HepG2 (cell line): Measurements from ENCODE around the gene PNMA6F. TPM values are rescaled to one million over a fixed set of nuclear protein-coding genes. Genes with fewer than 3 reads are reported as not detected.

Experiments used
- ATAC-seq: fragments of 200-7000 bp; cut with Tn5 transposase; 3 replicates; pipeline ENCODE4 v1.9.1; 2020; ENCODE audit warnings: mild to moderate bottlenecking, moderate library complexity
- BruUV-seq: library from RNA; stranded (reverse); fragments of 400-500 nt; replicated peaks from 2 replicates; lab custom pipeline; 2021; lab: Mats Ljungman, UMichigan
- CTCF ChIA-PET: fragments of 300-600 bp; formaldehyde crosslinking; extraction: SDS; loops from one replicate; lab custom pipeline; 2021; ENCODE audit warnings: low total read pairs, inconsistent platforms, low intra/inter-chr PET ratio; lab: Yijun Ruan, JAX
- POLR2A ChIA-PET: fragments of 350-600 bp; sonication (Branson Sonifier 250); formaldehyde crosslinking; loops from one replicate; lab custom pipeline; 2020; ENCODE audit warnings: antibody characterized with exemption, inconsistent platforms; lab: Yijun Ruan, JAX
- DNase-seq: peaks from one replicate; pipeline ENCODE4 v3.0.0-alpha.2; 2015; ENCODE audit warnings: low spot score
- FAIRE-seq: peaks from 3 replicates; lab custom pipeline; 2011; peaks lifted over from hg19 to GRCh38; lab: Jason Lieb, UNC
- H2AFZ ChIP-seq: one replicate; pipeline ENCODE4 v1.6.1; 2011; ENCODE audit warnings: low read length, inconsistent platforms
- H3K27ac ChIP-seq: fragments of 300-600 bp; 3 replicates; pipeline ENCODE4 v1.8.0; 2011; ENCODE audit warnings: mixed run types, mild to moderate bottlenecking, mixed read lengths, low read length, inconsistent platforms; ENCODE audit not compliant: insufficient read depth; ENCODE audit errors: extremely low read length
- H3K27me3 ChIP-seq, 2 experiments: fragments of 200-600 bp in 1 of 2; 2 replicates in 1 of 2; 3 replicates in 1 of 2; pipeline versions ENCODE4 v1.6.0 to v1.8.0; 2011; ENCODE audit warnings: low read length in 2 of 2, mild to moderate bottlenecking in 2 of 2, moderate library complexity in 2 of 2, inconsistent platforms in 1 of 2; ENCODE audit not compliant: insufficient read depth in 2 of 2, control insufficient read depth in 1 of 2
- H3K36me3 ChIP-seq, 2 experiments: fragments of 200-600 bp in 1 of 2; replicated peaks in 1 of 2; 2 replicates in 1 of 2; 3 replicates in 1 of 2; pipeline versions ENCODE4 v1.5.1 to v1.8.0; 2011; ENCODE audit warnings: low read length in 2 of 2, inconsistent platforms in 1 of 2; ENCODE audit not compliant: insufficient read depth in 2 of 2, control insufficient read depth in 1 of 2
- H3K4me1 ChIP-seq: 2 replicates; pipeline ENCODE4 v1.5.1; 2012; ENCODE audit warnings: low read length, inconsistent platforms; ENCODE audit not compliant: insufficient read depth
- H3K4me2 ChIP-seq: 2 replicates; pipeline ENCODE4 v1.6.0; 2011; ENCODE audit warnings: low read depth, low read length, inconsistent platforms
- H3K4me3 ChIP-seq, 3 experiments: fragments of 200-600 bp in 1 of 3; sonication (generic), shearing (Covaris generic) in 1 of 3; replicated peaks in 1 of 3; 2 replicates each; pipeline ENCODE4 v1.5.1; 2011 to 2016; ENCODE audit warnings: low read length in 3 of 3, inconsistent platforms in 2 of 3, low read depth in 2 of 3, mild to moderate bottlenecking in 2 of 3, control low read depth in 1 of 3, mixed read lengths in 1 of 3; ENCODE audit not compliant: insufficient read depth in 1 of 3
- H3K79me2 ChIP-seq: one replicate; pipeline ENCODE4 v1.6.1; 2011; ENCODE audit warnings: low read length, inconsistent platforms; ENCODE audit not compliant: insufficient read depth
- H3K9ac ChIP-seq: 2 replicates; pipeline ENCODE4 v1.6.0; 2011; ENCODE audit warnings: mild to moderate bottlenecking, low read depth, low read length, inconsistent platforms; ENCODE audit not compliant: insufficient read depth
- H3K9me3 ChIP-seq: 2 replicates; pipeline ENCODE4 v1.5.1; 2012; ENCODE audit warnings: mild to moderate bottlenecking, low read length
- H4K20me1 ChIP-seq: 2 replicates; pipeline ENCODE4 v1.6.0; 2011; ENCODE audit warnings: inconsistent platforms, mild to moderate bottlenecking, low read length, moderate library complexity; ENCODE audit not compliant: insufficient read depth
- CBX2 ChIP-seq, 2 experiments: fragments of 200-600 bp in 1 of 2; sonication (generic); formaldehyde crosslinking in 1 of 2; IDR thresholded peaks; 2 replicates each; pipeline versions ENCODE4 v1.7.0 to v1.8.1; 2018 to 2022; ENCODE audit warnings: low read depth in 2 of 2, low read length in 1 of 2, mild to moderate bottlenecking in 1 of 2, missing genetic modification reagents in 1 of 2
- EED ChIP-seq: sonication (generic); formaldehyde crosslinking; IDR thresholded peaks from 2 replicates; pipeline ENCODE4 v1.5.0; 2020; ENCODE audit warnings: mild to moderate bottlenecking, missing genetic modification reagents
- ISX ChIP-seq: sonication (generic); formaldehyde crosslinking; conservative IDR thresholded peaks from 2 replicates; pipeline ENCODE4 v1.5.0; 2020; ENCODE audit warnings: missing genetic modification reagents
- MED8 ChIP-seq: sonication (generic); formaldehyde crosslinking; IDR thresholded peaks from 2 replicates; pipeline ENCODE4 v1.8.1; 2023; ENCODE audit warnings: mild to moderate bottlenecking, missing genetic modification reagents; ENCODE audit not compliant: insufficient replicate concordance
- POLR2G ChIP-seq: fragments of 200-400 bp; formaldehyde crosslinking; IDR thresholded peaks from 2 replicates; pipeline ENCODE4 v1.6.1; 2018; ENCODE audit warnings: mild to moderate bottlenecking, low read depth, low read length, moderate library complexity
- RBFOX2 ChIP-seq: fragments of 200-400 bp; formaldehyde crosslinking; IDR thresholded peaks from 2 replicates; pipeline ENCODE4 v1.6.1; 2017; ENCODE audit warnings: low read depth, mild to moderate bottlenecking, low read length
- THAP11 ChIP-seq: IDR thresholded peaks from 2 replicates; pipeline ENCODE4 v1.6.1; 2016; ENCODE audit warnings: missing biosample characterization, missing genetic modification reagents
- ZBTB38 ChIP-seq: sonication (generic); formaldehyde crosslinking; IDR thresholded peaks from 2 replicates; pipeline ENCODE4 v1.5.1; 2020; ENCODE audit warnings: mild to moderate bottlenecking, missing genetic modification reagents
- ZNF564 ChIP-seq: sonication (generic); formaldehyde crosslinking; IDR thresholded peaks from 2 replicates; pipeline ENCODE4 v1.8.1; 2023; ENCODE audit warnings: mild to moderate bottlenecking, missing genetic modification reagents
- WGBS: methylation state at CpG from one replicate; pipeline ENCODE4 v1.1.6; 2017; ENCODE audit warnings: low lambda C conversion rate; 5-methylcytosine and 5-hydroxymethylcytosine counted together
- in situ Hi-C: cut with HindIII; loops from 2 replicates; pipeline ENCODE4 v1.10.0; 2017; ENCODE audit warnings: low pct_unique_long_range_greater_than_20kb; ENCODE audit not compliant: extremely low pct_ligation_motif_present
- intact Hi-C: fragments of 100-400 bp; cut with micrococcal nuclease; formaldehyde crosslinking; loops from one replicate; pipeline ENCODE4 v1.10.0; 2022; ENCODE audit not compliant: unreplicated experiment
- polyA plus RNA-seq, 8 experiments: library from polyadenylated mRNA; depleted of rRNA in 3 of 8; stranded (reverse) in 7 of 8; unstranded in 1 of 8; fragments of >200 nt; fragmentation: Illumina TruSeq in 4 of 8; extraction: Trizol in 4 of 8; gene quantifications; 2 replicates each; pipeline versions ENCODE4 v1.2.1 to v1.2.3, GENCODE V29; 2011 to 2016; ENCODE audit warnings: low read depth in 4 of 8, missing spikeins in 1 of 8, mixed read lengths in 1 of 8; ENCODE audit not compliant: insufficient read depth in 1 of 8
- total RNA-seq, 5 experiments: library from RNA; depleted of rRNA; stranded (reverse); fragments of >200 nt; fragmentation: Illumina TruSeq; extraction: Trizol; gene quantifications; 2 replicates each; pipeline ENCODE4 v1.2.3, GENCODE V29; 2016; ENCODE audit warnings: low read depth in 1 of 5
- TF ChIP-seq, protein P1 (sequence below): sonication (generic); formaldehyde crosslinking; IDR thresholded peaks from 2 replicates; pipeline ENCODE4 v1.4.0; 2020; ENCODE audit warnings: mild to moderate bottlenecking, missing genetic modification reagents

The PNMA6F gene
- total and polyA plus RNA-seq, 2 of the 13 experiments (the other 11 are each of a cell fraction or from before 2014, with no cell fraction given) = not detected

DNA sequence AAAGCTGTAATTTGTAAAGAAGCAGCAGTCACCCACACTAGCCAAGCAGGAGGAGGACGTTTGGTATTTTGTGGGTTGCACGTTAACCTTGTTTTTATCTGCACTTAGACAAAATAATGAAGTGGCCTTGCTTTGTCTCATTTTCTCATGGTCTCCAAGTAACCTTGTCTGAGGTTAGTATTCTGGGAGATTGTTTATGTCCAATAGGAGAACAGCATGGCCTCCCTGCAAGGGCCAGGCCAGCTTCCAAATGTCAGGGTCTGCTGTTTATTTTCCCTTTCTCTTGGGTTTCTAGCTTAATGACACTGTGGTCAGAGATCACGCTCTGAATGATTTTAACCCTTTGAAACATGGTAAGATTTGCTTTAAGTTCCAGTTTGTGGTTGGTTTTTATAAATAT is 49.7 kb upstream of the PNMA6F start:
- DNase-seq (no peak), ATAC-seq (no peak), FAIRE-seq (no peak)
- POLR2A ChIA-PET = no interaction called here
- Histone ChIP-seq H3K79me2 (no peaks in the 10 kb centered on the region), H2AFZ (no peak overlapping the region), H3K4me1 (no peaks in the 10 kb centered on the region), H3K36me3 (no peaks in the 10 kb centered on the region), H3K27me3 (no peaks in the 10 kb centered on the region), H3K9me3 (no peaks in the 10 kb centered on the region), H3K9ac (no peak overlapping the region), H3K4me3 (no peak overlapping the region), H4K20me1 (no peaks in the 10 kb centered on the region)
- WGBS = 0% methylated on average over 3 of the region's 3 CpGs
- intact Hi-C loops (no loop called here), in situ Hi-C loops (no loop called here)
- BruUV-seq = no TSS peak
- TF ChIP-seq MED8 = no peak
- TF ChIP-seq ISX = no peak
- TF ChIP-seq EED (CRISPR knock-in tag) = no peak
- no peak for TF ChIP-seq THAP11 (CRISPR knock-in tag)
- TF ChIP-seq, all 625 proteins: peak for 0
- Histone ChIP-seq H3K27ac (no peak overlapping the region), H3K4me2 (no peak overlapping the region)
- CTCF ChIA-PET = no interaction called here

- no TSS peak for BruUV-seq
- WGBS = 26% methylated on average over 5 of the region's 8 CpGs
- H4K20me1 ChIP-seq = no peaks in the 10 kb centered on the region
- DNase-seq (no peak), ATAC-seq (no peak), FAIRE-seq (no peak)
- ChIA-PET CTCF (no interaction called here), POLR2A (no interaction called here)
- H3K4me2 ChIP-seq = no peak overlapping the region
- H3K9me3 ChIP-seq = no peaks in the 10 kb centered on the region
- no peaks in the 10 kb centered on the region for H3K27me3 ChIP-seq
- H3K4me1 ChIP-seq = no peaks in the 10 kb centered on the region
- no peaks in the 10 kb centered on the region for H3K79me2 ChIP-seq
- no peaks in the 10 kb centered on the region for H3K36me3 ChIP-seq
- in situ Hi-C loops (no loop called here), intact Hi-C loops (no loop called here)
- no peak overlapping the region for H3K4me3 ChIP-seq
- no peak overlapping the region for H3K9ac ChIP-seq
- no peak overlapping the region for H2AFZ ChIP-seq
- no peak overlapping the region for H3K27ac ChIP-seq
- TF ChIP-seq ZNF564 (CRISPR knock-in tag) (no peak), RBFOX2 (no peak), POLR2G (no peak), CBX2 (IDR thresholded peaks at IDR 0.05; ENCODE audit: low read depth, low read length) (no peak), CBX2 (CRISPR knock-in tag; IDR thresholded peaks at IDR 0.05; ENCODE audit: low read depth) (no peak), ZBTB38 (CRISPR knock-in tag) (no peak)
- TF ChIP-seq, protein P1, sequence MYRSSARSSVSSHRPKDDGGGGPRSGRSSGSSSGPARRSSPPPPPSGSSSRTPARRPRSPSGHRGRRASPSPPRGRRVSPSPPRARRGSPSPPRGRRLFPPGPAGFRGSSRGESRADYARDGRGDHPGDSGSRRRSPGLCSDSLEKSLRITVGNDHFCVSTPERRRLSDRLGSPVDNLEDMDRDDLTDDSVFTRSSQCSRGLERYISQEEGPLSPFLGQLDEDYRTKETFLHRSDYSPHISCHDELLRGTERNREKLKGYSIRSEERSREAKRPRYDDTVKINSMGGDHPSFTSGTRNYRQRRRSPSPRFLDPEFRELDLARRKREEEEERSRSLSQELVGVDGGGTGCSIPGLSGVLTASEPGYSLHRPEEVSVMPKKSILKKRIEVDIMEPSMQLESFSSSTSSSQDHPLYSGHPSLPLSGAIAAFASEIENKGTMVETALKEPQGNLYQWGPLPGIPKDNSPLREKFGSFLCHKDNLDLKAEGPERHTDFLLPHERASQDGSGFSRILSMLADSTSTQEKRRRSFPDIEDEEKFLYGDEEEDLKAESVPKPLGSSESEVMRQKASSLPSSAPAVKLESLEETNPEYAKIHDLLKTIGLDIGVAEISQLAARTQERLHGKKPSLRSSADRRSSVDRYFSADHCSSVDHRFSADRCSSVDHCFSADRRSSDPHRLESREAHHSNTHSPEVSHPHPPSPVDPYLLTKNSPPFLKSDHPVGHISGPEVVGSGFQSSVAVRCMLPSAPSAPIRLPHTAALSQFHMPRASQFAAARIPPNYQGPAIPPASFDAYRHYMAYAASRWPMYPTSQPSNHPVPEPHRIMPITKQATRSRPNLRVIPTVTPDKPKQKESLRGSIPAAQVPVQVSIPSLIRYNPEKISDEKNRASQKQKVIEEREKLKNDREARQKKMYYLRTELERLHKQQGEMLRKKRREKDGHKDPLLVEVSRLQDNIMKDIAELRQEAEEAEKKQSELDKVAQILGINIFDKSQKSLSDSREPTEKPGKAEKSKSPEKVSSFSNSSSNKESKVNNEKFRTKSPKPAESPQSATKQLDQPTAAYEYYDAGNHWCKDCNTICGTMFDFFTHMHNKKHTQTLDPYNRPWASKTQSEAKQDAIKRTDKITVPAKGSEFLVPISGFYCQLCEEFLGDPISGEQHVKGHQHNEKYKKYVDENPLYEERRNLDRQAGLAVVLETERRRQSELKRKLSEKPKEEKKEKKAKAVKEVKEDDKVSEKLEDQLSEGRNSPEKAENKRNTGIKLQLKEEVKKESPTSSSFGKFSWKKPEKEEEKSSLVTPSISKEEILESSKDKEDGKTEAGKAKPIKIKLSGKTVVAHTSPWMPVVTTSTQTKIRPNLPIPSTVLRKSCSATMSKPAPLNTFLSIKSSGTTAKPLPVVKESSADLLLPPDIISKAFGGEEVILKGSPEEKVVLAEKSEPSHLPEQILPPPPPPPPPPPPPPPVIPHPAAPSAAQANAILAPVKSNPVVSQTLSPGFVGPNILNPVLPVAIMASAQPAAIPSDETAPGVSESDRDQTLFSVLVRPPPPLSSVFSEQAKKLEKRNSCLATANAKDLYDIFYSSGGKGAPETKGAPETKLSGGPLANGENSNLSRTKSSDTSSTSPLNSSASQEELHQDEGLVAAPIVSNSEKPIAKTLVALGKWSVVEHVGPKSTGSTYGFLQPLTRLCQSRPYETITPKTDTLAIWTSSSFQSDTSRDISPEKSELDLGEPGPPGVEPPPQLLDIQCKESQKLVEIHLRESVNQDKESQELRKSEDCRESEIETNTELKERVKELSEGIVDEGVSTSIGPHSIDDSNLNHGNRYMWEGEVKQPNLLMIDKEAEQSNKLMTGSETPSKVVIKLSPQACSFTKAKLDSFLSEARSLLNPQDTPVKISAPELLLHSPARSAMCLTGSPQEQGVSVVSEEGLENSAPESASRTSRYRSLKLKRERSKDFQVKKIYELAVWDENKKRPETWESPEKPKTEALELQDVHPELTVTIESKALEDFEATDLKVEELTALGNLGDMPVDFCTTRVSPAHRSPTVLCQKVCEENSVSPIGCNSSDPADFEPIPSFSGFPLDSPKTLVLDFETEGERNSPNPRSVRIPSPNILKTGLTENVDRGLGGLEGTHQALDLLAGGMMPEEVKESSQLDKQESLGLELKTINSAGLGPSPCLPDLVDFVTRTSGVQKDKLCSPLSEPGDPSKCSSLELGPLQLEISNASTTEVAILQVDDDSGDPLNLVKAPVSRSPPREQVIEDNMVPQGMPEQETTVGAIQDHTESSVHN (CRISPR knock-in tag) = no peak
These were observed 48.9 kb upstream of the PNMA6F start for GRCh38 chrX:153370293-153371055.
